C4-2B (cell line): Measurements from ENCODE around the gene KIF21A.

Source experiments
- CTCF ChIP-seq: fragments of 450-650 bp; conservative IDR thresholded peaks from 2 replicates; pipeline ENCODE4 v1.5.1; 2017; ENCODE audit warnings: mild to moderate bottlenecking
- ZFX ChIP-seq: fragments of 450-650 bp; IDR thresholded peaks from 2 replicates; pipeline ENCODE4 v1.6.1; 2017

- no peak for TF ChIP-seq CTCF
- TF ChIP-seq ZFX: no peak
These were observed 7.4 kb downstream of the KIF21A start for GRCh38 chr12:39435531-39435930.
